GM23338 (cell line): ENCODE results near the gene MCU. TPM values are rescaled to one million over a fixed set of nuclear protein-coding genes. Genes with fewer than 3 reads are reported as not detected.

Experiments used
- ATAC-seq: fragments of 200-7000 bp; cut with Tn5 transposase; 3 replicates; pipeline ENCODE4 v1.9.1; 2020
- DNase-seq: peaks from one replicate; pipeline ENCODE4 v3.0.0-alpha.2; 2015; ENCODE audit warnings: low spot score
- H2AFZ ChIP-seq: fragments of 200-600 bp; sonication (generic); 2 replicates; pipeline ENCODE4 v1.8.0; 2016; ENCODE audit warnings: antibody characterized with exemption, mild to moderate bottlenecking, moderate library complexity
- H3F3A ChIP-seq: fragments of 200-600 bp; sonication (generic); replicated peaks from 2 replicates; pipeline ENCODE4 v1.8.0; 2017; ENCODE audit warnings: antibody characterized with exemption, mixed run types, low read depth
- H3K27ac ChIP-seq: fragments of 200-600 bp; sonication (generic); 2 replicates; pipeline ENCODE4 v1.6.1; 2016; ENCODE audit warnings: low read depth
- H3K27me3 ChIP-seq: fragments of 200-600 bp; sonication (generic); 2 replicates; pipeline ENCODE4 v1.8.0; 2016; ENCODE audit warnings: mild to moderate bottlenecking, mixed run types, moderate library complexity; ENCODE audit not compliant: insufficient read depth
- H3K36me3 ChIP-seq: fragments of 200-600 bp; sonication (generic); 2 replicates; pipeline ENCODE4 v1.8.0; 2016; ENCODE audit warnings: mild to moderate bottlenecking; ENCODE audit not compliant: insufficient read depth
- H3K4me1 ChIP-seq: fragments of 200-600 bp; sonication (generic); 2 replicates; pipeline ENCODE4 v1.8.0; 2016; ENCODE audit warnings: mild to moderate bottlenecking, moderate library complexity; ENCODE audit not compliant: insufficient read depth
- H3K4me2 ChIP-seq: fragments of 200-600 bp; sonication (generic); 2 replicates; pipeline ENCODE4 v1.7.1; 2017; ENCODE audit warnings: mixed run types
- H3K4me3 ChIP-seq: fragments of 200-600 bp; sonication (generic); 2 replicates; pipeline ENCODE4 v1.6.1; 2016; ENCODE audit warnings: mixed run types
- H3K79me2 ChIP-seq: fragments of 200-600 bp; sonication (generic); replicated peaks from 2 replicates; pipeline ENCODE4 v1.8.0; 2017; ENCODE audit warnings: mild to moderate bottlenecking; ENCODE audit not compliant: insufficient read depth
- H3K9me2 ChIP-seq: fragments of 200-600 bp; sonication (generic); 2 replicates; pipeline ENCODE4 v1.8.0; 2017; ENCODE audit not compliant: insufficient read depth
- H4K20me1 ChIP-seq: fragments of 200-600 bp; sonication (generic); replicated peaks from 2 replicates; pipeline ENCODE4 v1.8.0; 2017; ENCODE audit warnings: mild to moderate bottlenecking; ENCODE audit not compliant: insufficient read depth
- H3K27ac Mint-ChIP-seq: 2 replicates; pipeline ENCODE4 v1.8.0; 2020; ENCODE audit warnings: inconsistent platforms, mild to moderate bottlenecking, moderate library complexity, mixed read lengths
- H3K27me3 Mint-ChIP-seq: 3 replicates; pipeline ENCODE4 v1.8.0; 2022; ENCODE audit warnings: low read depth, mild to moderate bottlenecking, moderate library complexity, mixed read lengths, inconsistent platforms; ENCODE audit not compliant: insufficient read depth, poor library complexity
- H3K36me3 Mint-ChIP-seq: 3 replicates; pipeline ENCODE4 v1.8.0; 2021; ENCODE audit warnings: low read depth, mild to moderate bottlenecking, inconsistent platforms, moderate library complexity, mixed read lengths
- H3K4me1 Mint-ChIP-seq: 3 replicates; pipeline ENCODE4 v1.8.0; 2020; ENCODE audit warnings: mild to moderate bottlenecking, inconsistent platforms, mixed read lengths
- H3K4me3 Mint-ChIP-seq: 3 replicates; pipeline ENCODE4 v1.8.0; 2021; ENCODE audit warnings: moderate library complexity, mild to moderate bottlenecking, inconsistent platforms, mixed read lengths
- H3K9me3 Mint-ChIP-seq: 3 replicates; pipeline ENCODE4 v1.8.0; 2020; ENCODE audit warnings: moderate library complexity, mild to moderate bottlenecking, inconsistent platforms, mixed read lengths
- EZH2 ChIP-seq: fragments of 200-600 bp; sonication (generic); IDR thresholded peaks from one replicate; pipeline ENCODE4 v1.8.0; 2017; ENCODE audit warnings: antibody characterized with exemption, mild to moderate bottlenecking, low read depth; ENCODE audit not compliant: unreplicated experiment
- EZH2phosphoT487 ChIP-seq: fragments of 200-600 bp; sonication (generic); IDR thresholded peaks from one replicate; pipeline ENCODE4 v1.8.1; 2018; ENCODE audit warnings: antibody characterized with exemption; ENCODE audit not compliant: unreplicated experiment
- polyA plus RNA-seq: library from polyadenylated mRNA; unstranded; fragments of >200 nt; fragmentation: Nextera tagmentation; extraction: Ambion mirVana; gene quantifications from 2 replicates; pipeline ENCODE4 v1.2.1, GENCODE V29; 2016
- total RNA-seq: library from RNA; depleted of rRNA; stranded (reverse); fragments of >200 nt; shearing (Covaris generic); gene quantifications from 2 replicates; pipeline ENCODE4 v1.2.3, GENCODE V29; 2014
- TF ChIP-seq, protein P1 (sequence below): IDR thresholded peaks from 2 replicates; pipeline ENCODE4 v1.6.1; 2016; ENCODE audit warnings: antibody characterized with exemption
- TF ChIP-seq, protein P2 (sequence below): IDR thresholded peaks from one replicate; pipeline ENCODE4 v1.6.1; 2018; ENCODE audit warnings: antibody characterized with exemption; ENCODE audit not compliant: unreplicated experiment
- TF ChIP-seq, protein P3 (sequence below), 2 experiments: fragments of 200-600 bp in 1 of 2; sonication (generic) in 1 of 2; conservative IDR thresholded peaks; 2 replicates each; pipeline versions ENCODE4 v1.5.1 to v1.6.1; 2016 to 2017; ENCODE audit warnings: antibody characterized with exemption in 2 of 2, low read depth in 2 of 2, mild to moderate bottlenecking in 2 of 2, moderate library complexity in 1 of 2

Gene MCU
- total and polyA plus RNA-seq, 2 experiments from 2014 or later, result 41.8 to 68.2 TPM

DNA sequence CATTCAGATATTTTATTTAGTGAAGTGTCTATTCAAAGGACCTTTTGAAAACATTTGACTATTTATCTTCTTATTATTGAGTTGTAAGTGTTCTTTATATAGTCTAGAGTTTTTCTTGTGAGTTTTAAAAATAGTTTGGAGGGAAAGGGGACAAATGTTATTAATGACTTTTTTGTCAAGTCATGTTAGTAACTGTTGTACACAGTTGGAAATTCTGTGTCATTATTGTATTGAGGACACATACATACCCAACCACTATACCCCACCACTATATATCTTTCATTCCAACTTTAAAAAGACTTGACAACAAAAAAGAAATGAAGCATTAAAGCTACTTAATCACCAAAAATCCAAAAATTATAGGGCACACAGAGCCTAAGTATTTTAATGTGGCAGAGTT is 148.4 kb downstream of the MCU start (continued):
- no peak for TF ChIP-seq EZH2phosphoT487

DNA sequence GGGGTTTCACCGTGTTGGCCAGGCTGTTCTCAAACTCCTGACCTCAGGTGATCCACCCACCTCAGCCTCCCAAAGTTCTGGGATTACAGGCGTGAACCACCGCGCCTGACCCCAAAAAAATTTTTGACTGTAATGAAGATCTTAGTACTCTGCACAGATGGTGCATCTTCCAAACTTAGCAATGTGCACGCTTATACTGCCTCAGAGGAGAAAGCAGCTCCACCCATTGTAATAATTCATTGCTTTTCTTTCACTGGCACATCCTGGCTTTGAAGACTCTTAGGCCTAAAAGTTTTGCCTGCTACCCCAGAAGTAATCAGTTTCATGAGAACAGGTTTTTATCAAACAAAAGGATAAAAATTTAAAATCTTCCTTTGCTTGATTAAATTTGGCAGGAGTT is 149.5 kb downstream of the MCU start:
- no peaks in the 10 kb centered on the region for H3K27me3 ChIP-seq
- no peaks in the 10 kb centered on the region for H3K9me3 Mint-ChIP-seq
- H3K4me1 ChIP-seq, result 0 out of 2 replicates have a peak, but pooled peaks cover 3% of the 10 kb centered on the region
- no peak overlapping the region for H3K4me3 ChIP-seq
- no peak overlapping the region for H2AFZ ChIP-seq
- no peaks in the 10 kb centered on the region for H3K4me1 Mint-ChIP-seq
- no peaks in the 10 kb centered on the region for H3K36me3 ChIP-seq
- no peaks in the 10 kb centered on the region for H3F3A ChIP-seq
- no peak for ATAC-seq
- H3K9me2 ChIP-seq, result no peaks in the 10 kb centered on the region
- H3K4me3 Mint-ChIP-seq, result no peak overlapping the region
- no peak overlapping the region for H3K27ac Mint-ChIP-seq
- TF ChIP-seq, protein P1, sequence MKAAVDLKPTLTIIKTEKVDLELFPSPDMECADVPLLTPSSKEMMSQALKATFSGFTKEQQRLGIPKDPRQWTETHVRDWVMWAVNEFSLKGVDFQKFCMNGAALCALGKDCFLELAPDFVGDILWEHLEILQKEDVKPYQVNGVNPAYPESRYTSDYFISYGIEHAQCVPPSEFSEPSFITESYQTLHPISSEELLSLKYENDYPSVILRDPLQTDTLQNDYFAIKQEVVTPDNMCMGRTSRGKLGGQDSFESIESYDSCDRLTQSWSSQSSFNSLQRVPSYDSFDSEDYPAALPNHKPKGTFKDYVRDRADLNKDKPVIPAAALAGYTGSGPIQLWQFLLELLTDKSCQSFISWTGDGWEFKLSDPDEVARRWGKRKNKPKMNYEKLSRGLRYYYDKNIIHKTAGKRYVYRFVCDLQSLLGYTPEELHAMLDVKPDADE, result no peak
- TF ChIP-seq, protein P2, sequence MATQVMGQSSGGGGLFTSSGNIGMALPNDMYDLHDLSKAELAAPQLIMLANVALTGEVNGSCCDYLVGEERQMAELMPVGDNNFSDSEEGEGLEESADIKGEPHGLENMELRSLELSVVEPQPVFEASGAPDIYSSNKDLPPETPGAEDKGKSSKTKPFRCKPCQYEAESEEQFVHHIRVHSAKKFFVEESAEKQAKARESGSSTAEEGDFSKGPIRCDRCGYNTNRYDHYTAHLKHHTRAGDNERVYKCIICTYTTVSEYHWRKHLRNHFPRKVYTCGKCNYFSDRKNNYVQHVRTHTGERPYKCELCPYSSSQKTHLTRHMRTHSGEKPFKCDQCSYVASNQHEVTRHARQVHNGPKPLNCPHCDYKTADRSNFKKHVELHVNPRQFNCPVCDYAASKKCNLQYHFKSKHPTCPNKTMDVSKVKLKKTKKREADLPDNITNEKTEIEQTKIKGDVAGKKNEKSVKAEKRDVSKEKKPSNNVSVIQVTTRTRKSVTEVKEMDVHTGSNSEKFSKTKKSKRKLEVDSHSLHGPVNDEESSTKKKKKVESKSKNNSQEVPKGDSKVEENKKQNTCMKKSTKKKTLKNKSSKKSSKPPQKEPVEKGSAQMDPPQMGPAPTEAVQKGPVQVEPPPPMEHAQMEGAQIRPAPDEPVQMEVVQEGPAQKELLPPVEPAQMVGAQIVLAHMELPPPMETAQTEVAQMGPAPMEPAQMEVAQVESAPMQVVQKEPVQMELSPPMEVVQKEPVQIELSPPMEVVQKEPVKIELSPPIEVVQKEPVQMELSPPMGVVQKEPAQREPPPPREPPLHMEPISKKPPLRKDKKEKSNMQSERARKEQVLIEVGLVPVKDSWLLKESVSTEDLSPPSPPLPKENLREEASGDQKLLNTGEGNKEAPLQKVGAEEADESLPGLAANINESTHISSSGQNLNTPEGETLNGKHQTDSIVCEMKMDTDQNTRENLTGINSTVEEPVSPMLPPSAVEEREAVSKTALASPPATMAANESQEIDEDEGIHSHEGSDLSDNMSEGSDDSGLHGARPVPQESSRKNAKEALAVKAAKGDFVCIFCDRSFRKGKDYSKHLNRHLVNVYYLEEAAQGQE, result no peak
- no peak for TF ChIP-seq EZH2
- TF ChIP-seq, protein P3, sequence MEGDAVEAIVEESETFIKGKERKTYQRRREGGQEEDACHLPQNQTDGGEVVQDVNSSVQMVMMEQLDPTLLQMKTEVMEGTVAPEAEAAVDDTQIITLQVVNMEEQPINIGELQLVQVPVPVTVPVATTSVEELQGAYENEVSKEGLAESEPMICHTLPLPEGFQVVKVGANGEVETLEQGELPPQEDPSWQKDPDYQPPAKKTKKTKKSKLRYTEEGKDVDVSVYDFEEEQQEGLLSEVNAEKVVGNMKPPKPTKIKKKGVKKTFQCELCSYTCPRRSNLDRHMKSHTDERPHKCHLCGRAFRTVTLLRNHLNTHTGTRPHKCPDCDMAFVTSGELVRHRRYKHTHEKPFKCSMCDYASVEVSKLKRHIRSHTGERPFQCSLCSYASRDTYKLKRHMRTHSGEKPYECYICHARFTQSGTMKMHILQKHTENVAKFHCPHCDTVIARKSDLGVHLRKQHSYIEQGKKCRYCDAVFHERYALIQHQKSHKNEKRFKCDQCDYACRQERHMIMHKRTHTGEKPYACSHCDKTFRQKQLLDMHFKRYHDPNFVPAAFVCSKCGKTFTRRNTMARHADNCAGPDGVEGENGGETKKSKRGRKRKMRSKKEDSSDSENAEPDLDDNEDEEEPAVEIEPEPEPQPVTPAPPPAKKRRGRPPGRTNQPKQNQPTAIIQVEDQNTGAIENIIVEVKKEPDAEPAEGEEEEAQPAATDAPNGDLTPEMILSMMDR (conservative IDR thresholded peaks at IDR 0.05; ENCODE audit: low read depth in 2 of 2), result no peak
- DNase-seq, result no peak
- H3K4me2 ChIP-seq, result no peak overlapping the region
- no peak overlapping the region for H3K27ac ChIP-seq
- H3K27me3 Mint-ChIP-seq, result no peaks in the 10 kb centered on the region
- no peaks in the 10 kb centered on the region for H4K20me1 ChIP-seq
- no peaks in the 10 kb centered on the region for H3K36me3 Mint-ChIP-seq
- H3K79me2 ChIP-seq, result no peaks in the 10 kb centered on the region

DNA sequence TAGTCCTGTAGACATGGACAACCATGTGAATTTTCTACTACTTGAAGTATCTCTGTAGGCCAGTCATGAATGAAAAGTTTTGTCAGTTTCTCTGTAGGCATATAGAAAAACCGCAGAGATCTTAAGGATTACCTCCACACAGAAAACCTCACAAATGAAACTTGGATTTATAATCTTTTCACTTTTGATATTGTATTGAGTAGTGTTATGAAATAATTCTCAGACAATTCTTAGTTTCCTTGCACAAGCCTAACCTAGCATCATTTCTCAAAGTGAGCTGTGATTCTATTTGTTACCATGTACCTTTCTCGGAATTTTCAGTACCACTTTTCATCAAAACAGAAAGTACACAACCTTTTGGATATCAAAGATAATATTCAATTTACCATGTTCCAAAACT is 150.2 kb downstream of the MCU start:
- ATAC-seq (no peak), DNase-seq (no peak)
- H3K27me3 Mint-ChIP-seq, result no peaks in the 10 kb centered on the region
- H3K27ac ChIP-seq, result no peak overlapping the region
- no peaks in the 10 kb centered on the region for H3K4me1 Mint-ChIP-seq
- H3K4me1 ChIP-seq, result 0 out of 2 replicates have a peak, but pooled peaks cover 3% of the 10 kb centered on the region
- no peak overlapping the region for H3K27ac Mint-ChIP-seq
- H3K9me2 ChIP-seq, result no peaks in the 10 kb centered on the region
- no peak overlapping the region for H3K4me3 ChIP-seq
- no peak overlapping the region for H3K4me3 Mint-ChIP-seq
- no peaks in the 10 kb centered on the region for H3F3A ChIP-seq
- no peaks in the 10 kb centered on the region for H3K36me3 Mint-ChIP-seq
- H3K79me2 ChIP-seq, result no peaks in the 10 kb centered on the region
- no peaks in the 10 kb centered on the region for H4K20me1 ChIP-seq
- no peaks in the 10 kb centered on the region for H3K9me3 Mint-ChIP-seq
- H3K36me3 ChIP-seq, result no peaks in the 10 kb centered on the region
- H3K4me2 ChIP-seq, result no peak overlapping the region
- H2AFZ ChIP-seq, result no peak overlapping the region
- H3K27me3 ChIP-seq, result no peaks in the 10 kb centered on the region
- TF ChIP-seq, protein P3 (conservative IDR thresholded peaks at IDR 0.05; ENCODE audit: low read depth in 2 of 2), result no peak
- TF ChIP-seq, protein P2, result no peak
- no peak for TF ChIP-seq EZH2
- TF ChIP-seq, protein P1, result no peak
